Hepatocyte (in vitro differentiated cells): ENCODE results near the gene POLR2L.

Experiments used
- EZH2 ChIP-seq: fragments of 200-600 bp; sonication (generic); IDR thresholded peaks from 2 replicates; pipeline ENCODE4 v1.6.1; 2016; ENCODE audit warnings: antibody characterized with exemption, mild to moderate bottlenecking, borderline replicate concordance
- TF ChIP-seq, protein P1 (sequence below): fragments of 200-600 bp; sonication (generic); IDR thresholded peaks from 2 replicates; pipeline ENCODE4 v1.5.1; 2016; ENCODE audit warnings: antibody characterized with exemption, mild to moderate bottlenecking; ENCODE audit not compliant: poor library complexity

DNA sequence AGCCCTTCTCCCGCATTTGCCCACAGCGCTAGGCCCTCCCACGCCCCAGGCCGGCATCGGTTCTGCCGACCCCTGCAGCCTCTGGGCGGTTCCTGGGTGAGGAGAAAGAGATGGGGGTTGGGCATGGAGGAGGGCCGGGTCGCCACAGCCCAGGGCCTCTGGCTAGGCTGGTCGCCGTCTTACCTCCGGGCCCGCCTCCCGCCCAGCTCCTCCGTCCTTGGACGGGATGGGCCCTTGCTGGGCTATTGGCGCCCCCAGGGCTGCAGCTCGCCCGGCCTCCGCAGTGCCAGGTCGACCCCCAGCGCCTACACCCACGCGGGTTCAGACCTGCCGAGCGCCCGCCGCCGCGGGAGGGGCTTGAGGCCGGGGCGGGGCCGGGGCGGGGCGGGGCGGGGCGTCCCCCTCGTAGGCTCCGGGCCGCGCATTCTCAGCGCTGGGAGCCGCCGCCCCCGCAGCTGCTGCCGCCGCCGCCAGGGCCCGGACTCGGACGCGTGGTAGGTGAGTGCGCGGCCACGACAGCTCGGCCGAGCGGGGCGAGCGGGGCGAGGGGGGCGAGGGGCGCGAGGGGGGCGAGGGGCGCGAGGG is 9.7 kb downstream of the POLR2L start, which contains the start of gene CD151:
- TF ChIP-seq, protein P1, sequence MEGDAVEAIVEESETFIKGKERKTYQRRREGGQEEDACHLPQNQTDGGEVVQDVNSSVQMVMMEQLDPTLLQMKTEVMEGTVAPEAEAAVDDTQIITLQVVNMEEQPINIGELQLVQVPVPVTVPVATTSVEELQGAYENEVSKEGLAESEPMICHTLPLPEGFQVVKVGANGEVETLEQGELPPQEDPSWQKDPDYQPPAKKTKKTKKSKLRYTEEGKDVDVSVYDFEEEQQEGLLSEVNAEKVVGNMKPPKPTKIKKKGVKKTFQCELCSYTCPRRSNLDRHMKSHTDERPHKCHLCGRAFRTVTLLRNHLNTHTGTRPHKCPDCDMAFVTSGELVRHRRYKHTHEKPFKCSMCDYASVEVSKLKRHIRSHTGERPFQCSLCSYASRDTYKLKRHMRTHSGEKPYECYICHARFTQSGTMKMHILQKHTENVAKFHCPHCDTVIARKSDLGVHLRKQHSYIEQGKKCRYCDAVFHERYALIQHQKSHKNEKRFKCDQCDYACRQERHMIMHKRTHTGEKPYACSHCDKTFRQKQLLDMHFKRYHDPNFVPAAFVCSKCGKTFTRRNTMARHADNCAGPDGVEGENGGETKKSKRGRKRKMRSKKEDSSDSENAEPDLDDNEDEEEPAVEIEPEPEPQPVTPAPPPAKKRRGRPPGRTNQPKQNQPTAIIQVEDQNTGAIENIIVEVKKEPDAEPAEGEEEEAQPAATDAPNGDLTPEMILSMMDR: no peak
- no peak for TF ChIP-seq EZH2
